GM13977 (cell line): ENCODE measurements around the gene BPNT1.
"Not testable (repeated sequence)": the region's sequence is repeated elsewhere in the genome, so short reads cannot be mapped to it uniquely, and the experiment has no call there.

ENCODE experiments used
- DNase-seq: peaks from one replicate; pipeline ENCODE4 v3.0.0; 2012; ENCODE audit warnings: low spot score
- in situ Hi-C: fragments of 300-500 bp; cut with MboI; formaldehyde crosslinking; loops from one replicate; pipeline ENCODE4 v1.12.0; 2022; ENCODE audit warnings: low sequenced_read_pairs, low pct_unique_long_range_greater_than_20kb, mixed read lengths, inconsistent platforms; ENCODE audit not compliant: unreplicated experiment
- TF ChIP-seq, protein P1 (sequence below): IDR thresholded peaks from 2 replicates; pipeline ENCODE4 v1.5.1; 2012; ENCODE audit warnings: mild to moderate bottlenecking, control low read depth; ENCODE audit not compliant: insufficient read depth; ENCODE audit errors: extremely low read depth, missing control alignments

BPNT1 gene

DNA sequence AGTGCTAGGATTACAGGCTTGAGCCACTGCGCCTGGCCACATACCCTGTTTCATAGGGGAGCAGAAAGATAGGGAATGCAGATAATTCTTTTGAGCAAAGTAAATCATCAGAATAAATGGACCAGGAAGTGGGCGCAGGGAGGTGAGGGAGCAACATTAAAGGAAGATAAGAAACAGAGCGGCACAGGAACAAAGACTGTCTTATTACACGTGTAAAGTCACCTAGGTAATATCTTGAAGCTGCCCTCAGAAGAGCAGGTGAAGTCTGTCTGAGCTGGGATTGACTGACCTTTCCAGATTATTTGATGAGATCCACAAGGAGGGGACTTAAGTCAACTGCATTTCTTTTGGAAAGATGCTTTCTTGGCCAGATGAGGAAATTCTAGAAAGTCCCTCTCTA is 50.9 kb downstream of the BPNT1 start:
- no peak for DNase-seq
- TF ChIP-seq, protein P1, sequence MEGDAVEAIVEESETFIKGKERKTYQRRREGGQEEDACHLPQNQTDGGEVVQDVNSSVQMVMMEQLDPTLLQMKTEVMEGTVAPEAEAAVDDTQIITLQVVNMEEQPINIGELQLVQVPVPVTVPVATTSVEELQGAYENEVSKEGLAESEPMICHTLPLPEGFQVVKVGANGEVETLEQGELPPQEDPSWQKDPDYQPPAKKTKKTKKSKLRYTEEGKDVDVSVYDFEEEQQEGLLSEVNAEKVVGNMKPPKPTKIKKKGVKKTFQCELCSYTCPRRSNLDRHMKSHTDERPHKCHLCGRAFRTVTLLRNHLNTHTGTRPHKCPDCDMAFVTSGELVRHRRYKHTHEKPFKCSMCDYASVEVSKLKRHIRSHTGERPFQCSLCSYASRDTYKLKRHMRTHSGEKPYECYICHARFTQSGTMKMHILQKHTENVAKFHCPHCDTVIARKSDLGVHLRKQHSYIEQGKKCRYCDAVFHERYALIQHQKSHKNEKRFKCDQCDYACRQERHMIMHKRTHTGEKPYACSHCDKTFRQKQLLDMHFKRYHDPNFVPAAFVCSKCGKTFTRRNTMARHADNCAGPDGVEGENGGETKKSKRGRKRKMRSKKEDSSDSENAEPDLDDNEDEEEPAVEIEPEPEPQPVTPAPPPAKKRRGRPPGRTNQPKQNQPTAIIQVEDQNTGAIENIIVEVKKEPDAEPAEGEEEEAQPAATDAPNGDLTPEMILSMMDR: no peak
- in situ Hi-C loops: no loop called here

DNA sequence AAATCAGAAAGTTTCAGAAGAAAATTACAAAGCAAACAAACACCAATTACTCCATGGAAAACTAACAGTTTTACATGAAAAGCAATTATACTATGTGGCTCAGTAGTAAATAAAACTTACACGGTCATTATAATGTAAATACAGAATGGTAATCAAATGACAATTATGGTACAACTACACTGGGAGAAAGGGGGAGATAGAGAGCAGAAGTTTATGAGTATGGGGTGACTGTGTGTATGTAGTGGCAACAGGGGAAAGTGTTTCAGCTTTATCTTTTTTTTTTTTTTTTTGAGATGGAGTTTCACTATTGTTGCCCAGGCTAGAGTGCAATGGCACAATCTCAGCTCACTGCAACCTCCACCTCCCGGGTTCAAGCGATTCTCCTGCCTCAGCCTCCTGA is 51.8 kb downstream of the BPNT1 start:
- in situ Hi-C loops, DNase-seq: not testable (repeated sequence)

DNA sequence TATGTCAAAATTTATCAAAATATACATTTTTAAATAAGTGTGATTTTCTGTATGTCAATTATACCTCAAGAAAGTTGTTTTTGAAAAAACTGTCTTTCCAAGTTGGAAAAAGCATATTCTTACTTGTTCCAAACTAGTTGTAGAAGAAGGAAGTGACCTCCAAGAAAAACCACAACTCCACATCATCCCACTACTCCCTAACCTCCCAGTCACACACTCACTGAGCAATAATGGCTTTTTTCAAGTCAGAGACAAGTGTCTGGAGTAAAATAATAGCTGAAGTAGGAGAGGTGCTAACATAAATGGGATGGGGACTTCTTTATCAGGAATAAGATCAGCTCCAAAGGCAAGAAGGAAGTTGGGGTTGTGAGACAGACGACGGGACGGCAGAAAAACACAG is 56.7 kb downstream of the BPNT1 start:
- TF ChIP-seq, protein P1: no peak
- DNase-seq: no peak
- in situ Hi-C loops: no loop called here

DNA sequence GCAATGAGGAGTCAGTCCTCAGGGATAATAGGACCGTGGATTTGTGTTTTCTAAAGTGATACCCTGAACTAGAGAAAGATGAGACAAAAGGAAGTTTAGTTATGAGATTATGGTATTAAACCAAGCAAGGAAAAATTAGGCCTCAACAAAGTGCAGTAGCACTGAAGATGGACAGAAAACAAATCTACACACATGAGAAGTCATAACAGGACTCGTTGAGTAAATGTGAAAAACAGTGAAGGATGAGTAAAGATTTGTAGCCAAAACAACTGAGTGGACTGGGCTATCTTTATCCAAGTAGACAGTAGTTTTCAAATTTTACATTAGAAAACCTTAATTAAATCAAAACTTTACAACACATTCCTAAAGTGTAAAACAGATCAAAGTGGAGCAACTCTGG is 58.3 kb downstream of the BPNT1 start:
- DNase-seq: peak; percentile 25
- in situ Hi-C loops: no loop called here

DNA sequence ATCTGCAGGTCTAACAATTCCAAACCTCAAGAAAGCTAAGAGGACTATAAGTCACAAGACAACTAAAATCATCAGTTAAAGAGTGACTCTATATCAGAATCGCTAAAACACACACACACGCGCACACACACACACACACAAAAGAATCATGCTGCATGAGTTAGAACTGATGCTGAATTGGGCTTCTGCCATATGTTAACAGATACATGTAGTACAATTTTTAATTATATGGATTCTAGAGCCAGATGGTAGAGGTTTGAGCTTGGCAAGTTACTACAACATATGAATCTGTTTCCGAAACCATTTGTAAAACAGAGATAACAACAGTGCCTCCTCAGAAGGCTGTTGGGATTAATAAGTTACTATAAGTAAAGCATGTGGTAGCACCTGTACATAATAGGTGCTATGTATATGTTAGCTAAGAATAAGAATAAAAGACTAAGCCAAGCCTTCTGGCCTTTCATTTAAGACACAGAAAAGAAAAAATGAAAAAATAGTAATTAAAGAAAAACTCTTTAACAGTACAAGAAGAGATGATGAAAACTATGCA is 61.2 kb downstream of the BPNT1 start:
- TF ChIP-seq, protein P1: no peak
- in situ Hi-C loops: no loop called here
- no peak for DNase-seq

More for the DNA sequence above, 58.3 kb downstream of the BPNT1 start:
- TF ChIP-seq, protein P1: no peak

DNA sequence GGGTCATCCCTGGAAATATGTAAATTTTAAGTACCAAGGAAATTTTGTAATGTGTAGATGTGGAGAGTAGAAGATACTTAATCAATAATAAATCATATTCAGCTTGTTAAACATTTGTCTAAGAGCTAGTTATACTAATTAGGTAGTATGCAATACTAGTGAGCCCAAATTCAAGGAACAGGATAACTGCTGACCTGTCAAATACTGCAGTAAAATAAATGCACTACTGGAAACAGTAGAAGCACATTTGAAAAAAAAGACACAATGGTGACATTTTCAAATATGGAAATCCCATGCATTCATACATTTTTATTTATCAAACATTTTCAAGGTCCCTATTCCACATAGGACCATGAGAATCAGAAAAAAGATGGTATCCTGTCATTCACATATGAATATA is 70.5 kb downstream of the BPNT1 start:
- TF ChIP-seq, protein P1: no peak
- in situ Hi-C loops: no loop called here
- no peak for DNase-seq

DNA sequence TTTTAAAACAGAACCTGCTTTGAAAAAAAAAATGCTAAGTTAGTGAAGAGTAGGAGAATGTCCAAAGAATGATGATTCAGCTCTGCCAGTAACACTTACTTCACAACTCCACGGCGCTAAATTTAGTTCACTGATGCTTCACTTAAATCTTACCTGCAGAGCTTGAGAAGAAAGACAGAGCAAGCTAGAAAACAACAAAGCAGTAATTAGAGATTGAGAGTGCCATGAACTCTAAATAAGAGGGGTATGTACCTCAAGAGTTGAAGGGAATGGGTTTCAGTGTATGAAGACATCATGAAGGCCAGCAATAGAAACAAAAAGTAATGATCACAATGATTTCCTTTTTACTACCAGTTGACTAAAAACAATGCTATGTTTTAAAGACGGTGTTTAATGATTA is 76.1 kb downstream of the BPNT1 start:
- TF ChIP-seq, protein P1: no peak
- in situ Hi-C loops: no loop called here
- DNase-seq: no peak
